Liver (tissue), 9 donors: Measurements from ENCODE around the gene CTNNA1. TPM values are rescaled to one million over a fixed set of nuclear protein-coding genes. Genes with fewer than 3 reads are reported as not detected.
A peak's percentile ranks its signal among the peaks of the same experiment; 100 is the strongest.
"Not testable (repeated sequence)": the region's sequence is repeated elsewhere in the genome, so short reads cannot be mapped to it uniquely, and the experiment has no call there.

Experiments used
- DNase-seq: peaks from one replicate; pipeline ENCODE4 v3.0.0-alpha.2; 2017; ENCODE audit warnings: low spot score
- H3K27ac ChIP-seq, 2 donors: one replicate each; pipeline ENCODE4 v1.7.0; 2013; ENCODE audit warnings: inconsistent platforms in 2 of 2, low read length in 2 of 2, control low read depth in 1 of 2, low read depth in 1 of 2, mild to moderate bottlenecking in 1 of 2
- H3K27me3 ChIP-seq, 4 donors: one replicate each; pipeline versions ENCODE4 v1.6.1 to v1.7.0; 2013; ENCODE audit warnings: low read length in 3 of 4, inconsistent platforms in 1 of 4, mild to moderate bottlenecking in 1 of 4, moderate library complexity in 1 of 4; ENCODE audit not compliant: control insufficient read depth in 4 of 4, insufficient read depth in 4 of 4
- H3K36me3 ChIP-seq, 4 donors: one replicate each; pipeline versions ENCODE4 v1.6.1 to v1.7.0; 2013; ENCODE audit warnings: low read length in 3 of 4, mild to moderate bottlenecking in 3 of 4, low read depth in 1 of 4, moderate library complexity in 1 of 4; ENCODE audit not compliant: control insufficient read depth in 4 of 4, insufficient read depth in 3 of 4
- H3K4me1 ChIP-seq, 4 donors: one replicate each; pipeline versions ENCODE4 v1.6.1 to v1.7.0; 2013; ENCODE audit warnings: low read length in 3 of 4, mild to moderate bottlenecking in 3 of 4, moderate library complexity in 1 of 4; ENCODE audit not compliant: control insufficient read depth in 4 of 4, insufficient read depth in 4 of 4
- H3K4me3 ChIP-seq, 3 donors: one replicate each; pipeline versions ENCODE4 v1.6.1 to v1.7.0; 2013; ENCODE audit warnings: low read length in 3 of 3, control low read depth in 1 of 3, low read depth in 1 of 3, mild to moderate bottlenecking in 1 of 3
- H3K9ac ChIP-seq, 2 donors: one replicate each; pipeline ENCODE4 v1.7.0; 2013; ENCODE audit warnings: low read length in 2 of 2, mild to moderate bottlenecking in 2 of 2, moderate library complexity in 2 of 2, control low read depth in 1 of 2, low read depth in 1 of 2
- H3K9me3 ChIP-seq, 4 donors: one replicate each; pipeline versions ENCODE4 v1.6.1 to v1.7.0; 2013; ENCODE audit warnings: low read length in 3 of 4; ENCODE audit not compliant: control insufficient read depth in 4 of 4
- ATF3 ChIP-seq: IDR thresholded peaks from 2 replicates; pipeline ENCODE4 v1.6.1; 2016; ENCODE audit warnings: antibody characterized with exemption
- CTCF ChIP-seq: fragments of 150-350 bp; IDR thresholded peaks from 2 replicates; pipeline ENCODE4 v1.5.1; 2017; ENCODE audit warnings: improper control_type of control experiment, low read depth, low read length; ENCODE audit not compliant: missing input control
- EGR1 ChIP-seq, 2 donors: IDR thresholded peaks; 2 replicates each; pipeline ENCODE4 v1.6.1; 2016 to 2018; ENCODE audit warnings: antibody characterized with exemption in 2 of 2, low read depth in 2 of 2
- FOXA1 ChIP-seq: IDR thresholded peaks from 2 replicates; pipeline ENCODE4 v1.6.1; 2016; ENCODE audit warnings: antibody characterized with exemption
- FOXA2 ChIP-seq: IDR thresholded peaks from 2 replicates; pipeline ENCODE4 v1.6.1; 2016; ENCODE audit warnings: antibody characterized with exemption
- GABPA ChIP-seq, 2 donors: IDR thresholded peaks in 1 of 2; conservative IDR thresholded peaks in 1 of 2; 2 replicates each; pipeline ENCODE4 v1.6.1; 2016; ENCODE audit warnings: antibody characterized with exemption in 2 of 2, mild to moderate bottlenecking in 1 of 2, moderate library complexity in 1 of 2
- HNF4A ChIP-seq, 2 donors: conservative IDR thresholded peaks; 2 replicates each; pipeline ENCODE4 v1.6.1; 2016; ENCODE audit warnings: antibody characterized with exemption in 2 of 2, mild to moderate bottlenecking in 2 of 2
- HNF4G ChIP-seq: IDR thresholded peaks from 2 replicates; pipeline ENCODE4 v1.6.1; 2016; ENCODE audit warnings: antibody characterized with exemption
- JUND ChIP-seq, 2 donors: IDR thresholded peaks; 2 replicates each; pipeline ENCODE4 v1.6.1; 2016; ENCODE audit warnings: antibody characterized with exemption in 2 of 2
- MAX ChIP-seq: IDR thresholded peaks from 2 replicates; pipeline ENCODE4 v1.6.1; 2016; ENCODE audit warnings: antibody characterized with exemption
- NR2F2 ChIP-seq: IDR thresholded peaks from 2 replicates; pipeline ENCODE4 v1.6.1; 2016; ENCODE audit warnings: antibody characterized with exemption
- RAD21 ChIP-seq, 2 donors: IDR thresholded peaks; 2 replicates each; pipeline ENCODE4 v1.6.1; 2016; ENCODE audit warnings: antibody characterized with exemption in 2 of 2, mild to moderate bottlenecking in 2 of 2
- REST ChIP-seq: IDR thresholded peaks from 2 replicates; pipeline ENCODE4 v1.6.1; 2016; ENCODE audit warnings: antibody characterized with exemption, mild to moderate bottlenecking
- RXRA ChIP-seq, 2 donors: IDR thresholded peaks; 2 replicates each; pipeline ENCODE4 v1.6.1; 2017 to 2018; ENCODE audit warnings: antibody characterized with exemption in 2 of 2, mild to moderate bottlenecking in 1 of 2
- SP1 ChIP-seq: IDR thresholded peaks from 2 replicates; pipeline ENCODE4 v1.6.1; 2018; ENCODE audit warnings: antibody characterized with exemption, mild to moderate bottlenecking
- TAF1 ChIP-seq: conservative IDR thresholded peaks from 2 replicates; pipeline ENCODE4 v1.6.1; 2016; ENCODE audit warnings: antibody characterized with exemption, mild to moderate bottlenecking
- YY1 ChIP-seq: IDR thresholded peaks from 2 replicates; pipeline ENCODE4 v1.6.1; 2016; ENCODE audit warnings: antibody characterized with exemption, mild to moderate bottlenecking
- ZBTB33 ChIP-seq: IDR thresholded peaks from 2 replicates; pipeline ENCODE4 v1.6.1; 2016; ENCODE audit warnings: antibody characterized with exemption
- WGBS: extraction: QIAGEN DNeasy Blood & Tissue Kit; methylation state at CpG from one replicate; pipeline ENCODE4 v1.1.7; 2013; 5-methylcytosine and 5-hydroxymethylcytosine counted together
- polyA plus RNA-seq, 2 donors: library from polyadenylated mRNA; stranded (reverse) in 1 of 2; unstranded in 1 of 2; fragments of 200-250 nt in 1 of 2; fragments of >200 nt in 1 of 2; fragmentation: Nextera tagmentation in 1 of 2; extraction: Ambion mirVana in 1 of 2; gene quantifications; one replicate each; pipeline versions ENCODE4 v1.2.1 to v1.2.3, GENCODE V29; 2013 to 2015
- total RNA-seq, 2 donors: library from RNA; depleted of rRNA; stranded (reverse); fragments of >200 nt; gene quantifications; one replicate each; pipeline ENCODE4 v1.2.3, GENCODE V29; 2014
- donor health status: healthy.
- donor health status: healthy.
- donor health status: healthy.
- donor health status: healthy.
- donor health status: healthy.

Gene CTNNA1
- total and polyA plus RNA-seq, 4 donors, result 39.9 to 150 (median 103) TPM

- not testable (repeated sequence) for H3K36me3 ChIP-seq, H3K9ac ChIP-seq, H3K27me3 ChIP-seq, H3K4me3 ChIP-seq, H3K4me1 ChIP-seq, DNase-seq, H3K9me3 ChIP-seq, H3K27ac ChIP-seq
- WGBS, result 96% methylated on average over 2 of the region's 2 CpGs
Measured at GRCh38 chr5:138751344-138751743, 1.9 kb upstream of the CTNNA1 start.

GRCh38 chr5:138752341-138752950 is 779 bp upstream of the CTNNA1 start:
- no peaks in the 10 kb centered on the region for H3K36me3 ChIP-seq
- TF ChIP-seq SP1 (no peak), JUND (IDR thresholded peaks at IDR 0.05) (no peak), TAF1 (no peak), ATF3 (no peak), EGR1 (IDR thresholded peaks at IDR 0.05; ENCODE audit: low read depth in 2 of 2) (no peak), RAD21 (IDR thresholded peaks at IDR 0.05) (peak; percentile 33 to 47)
- H3K4me3 ChIP-seq, result peak overlapping the region; percentile 48 to 95 (median 83)
- WGBS, result 24% methylated on average over 18 of the region's 18 CpGs
- peak overlapping the region; percentile 94 to 97 for H3K27ac ChIP-seq
- no peak for DNase-seq
- peak overlapping the region; percentile 62 to 97 for H3K9ac ChIP-seq
- H3K9me3 ChIP-seq, result no peaks in the 10 kb centered on the region
- H3K27me3 ChIP-seq, result no peaks in the 10 kb centered on the region
- peaks cover 4 to 10% (median 6%) of the 10 kb centered on the region in 4 donors for H3K4me1 ChIP-seq

- WGBS, result 3% methylated on average over 58 of the region's 58 CpGs
- Histone ChIP-seq H3K36me3 (no peaks in the 10 kb centered on the region), H3K9ac (peak overlapping the region; percentile 66 to 75), H3K4me3 (peak overlapping the region; percentile 57 to 95 (median 92)), H3K9me3 (no peaks in the 10 kb centered on the region), H3K27ac (peak overlapping the region; percentile 94 to 97), H3K27me3 (no peaks in the 10 kb centered on the region), H3K4me1 (peaks cover 4 to 10% (median 6%) of the 10 kb centered on the region in 4 donors)
- DNase-seq, result peak; percentile 89
- peak; percentile 86 for TF ChIP-seq NR2F2
- peak in 1 of 2 donors; percentile 13 for TF ChIP-seq JUND (IDR thresholded peaks at IDR 0.05)
- peak; percentile 46 for TF ChIP-seq SP1
- peak; percentile 59 for TF ChIP-seq YY1
- TF ChIP-seq RXRA (IDR thresholded peaks at IDR 0.05), result peak; percentile 60 to 63
- TF ChIP-seq ATF3, result no peak
- no peak for TF ChIP-seq MAX
- peak; percentile 33 for TF ChIP-seq ZBTB33
- TF ChIP-seq RAD21 (IDR thresholded peaks at IDR 0.05), result peak; percentile 22 to 47
- no peak for TF ChIP-seq FOXA1
- no peak for TF ChIP-seq GABPA (IDR thresholded peaks at IDR 0.05 in 1 of 2, conservative IDR thresholded peaks at IDR 0.05 in 1 of 2)
- peak; percentile 19 for TF ChIP-seq REST
- peak; percentile 42 for TF ChIP-seq HNF4A (conservative IDR thresholded peaks at IDR 0.05)
- TF ChIP-seq EGR1 (IDR thresholded peaks at IDR 0.05; ENCODE audit: low read depth in 2 of 2), result no peak
- no peak for TF ChIP-seq TAF1
- TF ChIP-seq FOXA2, result no peak
- TF ChIP-seq CTCF, result peak; percentile 1
- no peak for TF ChIP-seq HNF4G
Measured at GRCh38 chr5:138753794-138754698, 821 bp downstream of the CTNNA1 start.
